ENCODE measurements around the gene DTNB.

- no peak for TF ChIP-seq POLR2A (IDR thresholded peaks at IDR 0.05)
- TF ChIP-seq, protein P1, sequence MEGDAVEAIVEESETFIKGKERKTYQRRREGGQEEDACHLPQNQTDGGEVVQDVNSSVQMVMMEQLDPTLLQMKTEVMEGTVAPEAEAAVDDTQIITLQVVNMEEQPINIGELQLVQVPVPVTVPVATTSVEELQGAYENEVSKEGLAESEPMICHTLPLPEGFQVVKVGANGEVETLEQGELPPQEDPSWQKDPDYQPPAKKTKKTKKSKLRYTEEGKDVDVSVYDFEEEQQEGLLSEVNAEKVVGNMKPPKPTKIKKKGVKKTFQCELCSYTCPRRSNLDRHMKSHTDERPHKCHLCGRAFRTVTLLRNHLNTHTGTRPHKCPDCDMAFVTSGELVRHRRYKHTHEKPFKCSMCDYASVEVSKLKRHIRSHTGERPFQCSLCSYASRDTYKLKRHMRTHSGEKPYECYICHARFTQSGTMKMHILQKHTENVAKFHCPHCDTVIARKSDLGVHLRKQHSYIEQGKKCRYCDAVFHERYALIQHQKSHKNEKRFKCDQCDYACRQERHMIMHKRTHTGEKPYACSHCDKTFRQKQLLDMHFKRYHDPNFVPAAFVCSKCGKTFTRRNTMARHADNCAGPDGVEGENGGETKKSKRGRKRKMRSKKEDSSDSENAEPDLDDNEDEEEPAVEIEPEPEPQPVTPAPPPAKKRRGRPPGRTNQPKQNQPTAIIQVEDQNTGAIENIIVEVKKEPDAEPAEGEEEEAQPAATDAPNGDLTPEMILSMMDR (IDR thresholded peaks at IDR 0.05): no peak
Observed at GRCh38 chr2:25330937-25331336, 342.4 kb downstream of the DTNB start.

All from uterus (tissue), 2 donors.